Ishikawa (cell line): ENCODE data around the gene APOC3.

ENCODE experiments used
- CEBPB ChIP-seq: IDR thresholded peaks from 2 replicates; pipeline ENCODE4 v1.6.1; 2012
- EGR1 ChIP-seq: IDR thresholded peaks from 2 replicates; pipeline ENCODE4 v1.6.1; 2012
- EP300 ChIP-seq: IDR thresholded peaks from 2 replicates; pipeline ENCODE4 v1.6.1; 2012; ENCODE audit warnings: borderline replicate concordance
- FOXM1 ChIP-seq: IDR thresholded peaks from 2 replicates; pipeline ENCODE4 v1.6.1; 2012; ENCODE audit warnings: low read depth, borderline replicate concordance
- NFIC ChIP-seq: IDR thresholded peaks from 2 replicates; pipeline ENCODE4 v1.6.1; 2012
- RAD21 ChIP-seq: IDR thresholded peaks from 2 replicates; pipeline ENCODE4 v1.6.1; 2012; ENCODE audit warnings: low read depth
- TCF12 ChIP-seq: IDR thresholded peaks from 2 replicates; pipeline ENCODE4 v1.6.1; 2012; ENCODE audit warnings: low read depth
- TEAD4 ChIP-seq: IDR thresholded peaks from 2 replicates; pipeline ENCODE4 v1.6.1; 2012
- TF ChIP-seq, protein P1 (sequence below): IDR thresholded peaks from 2 replicates; pipeline ENCODE4 v1.6.1; 2012; ENCODE audit warnings: low read depth, mild to moderate bottlenecking

DNA sequence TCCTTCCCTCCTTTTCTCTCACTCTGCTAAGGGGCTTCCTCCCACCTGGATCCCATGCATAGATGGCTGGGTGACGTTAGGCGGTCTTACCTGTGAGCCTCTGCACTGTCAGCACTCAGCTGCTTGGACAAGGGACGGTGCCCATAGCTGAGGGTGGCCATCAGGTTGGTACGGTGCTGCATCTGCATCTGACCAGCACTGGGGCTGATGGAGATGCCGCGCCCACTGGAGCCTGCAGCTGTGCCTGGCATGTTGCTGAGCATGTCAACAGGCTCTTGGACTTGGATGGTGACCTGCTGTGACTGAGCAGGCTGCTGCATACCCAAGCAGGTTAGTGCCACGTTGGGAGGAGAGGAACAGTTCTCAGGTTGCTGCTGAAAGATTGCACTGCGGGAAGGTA is 29.5 kb downstream of the APOC3 start:
- TF ChIP-seq EP300 (no peak), CEBPB (no peak), TEAD4 (no peak), RAD21 (no peak), TCF12 (no peak), EGR1 (no peak), FOXM1 (no peak), NFIC (no peak)
- TF ChIP-seq, protein P1, sequence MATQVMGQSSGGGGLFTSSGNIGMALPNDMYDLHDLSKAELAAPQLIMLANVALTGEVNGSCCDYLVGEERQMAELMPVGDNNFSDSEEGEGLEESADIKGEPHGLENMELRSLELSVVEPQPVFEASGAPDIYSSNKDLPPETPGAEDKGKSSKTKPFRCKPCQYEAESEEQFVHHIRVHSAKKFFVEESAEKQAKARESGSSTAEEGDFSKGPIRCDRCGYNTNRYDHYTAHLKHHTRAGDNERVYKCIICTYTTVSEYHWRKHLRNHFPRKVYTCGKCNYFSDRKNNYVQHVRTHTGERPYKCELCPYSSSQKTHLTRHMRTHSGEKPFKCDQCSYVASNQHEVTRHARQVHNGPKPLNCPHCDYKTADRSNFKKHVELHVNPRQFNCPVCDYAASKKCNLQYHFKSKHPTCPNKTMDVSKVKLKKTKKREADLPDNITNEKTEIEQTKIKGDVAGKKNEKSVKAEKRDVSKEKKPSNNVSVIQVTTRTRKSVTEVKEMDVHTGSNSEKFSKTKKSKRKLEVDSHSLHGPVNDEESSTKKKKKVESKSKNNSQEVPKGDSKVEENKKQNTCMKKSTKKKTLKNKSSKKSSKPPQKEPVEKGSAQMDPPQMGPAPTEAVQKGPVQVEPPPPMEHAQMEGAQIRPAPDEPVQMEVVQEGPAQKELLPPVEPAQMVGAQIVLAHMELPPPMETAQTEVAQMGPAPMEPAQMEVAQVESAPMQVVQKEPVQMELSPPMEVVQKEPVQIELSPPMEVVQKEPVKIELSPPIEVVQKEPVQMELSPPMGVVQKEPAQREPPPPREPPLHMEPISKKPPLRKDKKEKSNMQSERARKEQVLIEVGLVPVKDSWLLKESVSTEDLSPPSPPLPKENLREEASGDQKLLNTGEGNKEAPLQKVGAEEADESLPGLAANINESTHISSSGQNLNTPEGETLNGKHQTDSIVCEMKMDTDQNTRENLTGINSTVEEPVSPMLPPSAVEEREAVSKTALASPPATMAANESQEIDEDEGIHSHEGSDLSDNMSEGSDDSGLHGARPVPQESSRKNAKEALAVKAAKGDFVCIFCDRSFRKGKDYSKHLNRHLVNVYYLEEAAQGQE, result no peak
